K562 (cell line): ENCODE measurements around the gene CAPN2. TPM values are rescaled to one million over a fixed set of nuclear protein-coding genes. Genes with fewer than 3 reads are reported as not detected.

Experiments used
- EP300 ChIP-seq: IDR thresholded peaks from 2 replicates; pipeline ENCODE4 v1.6.1; 2012; ENCODE audit warnings: low read length, improper control_type of control experiment
- PHTF2 ChIP-seq: fragments of 250-450 bp; sonication (Bioruptor Pico); IDR thresholded peaks from 2 replicates; pipeline ENCODE4 v1.5.0; 2021; ENCODE audit warnings: mild to moderate bottlenecking
- ZC3H11A ChIP-seq: IDR thresholded peaks from 2 replicates; pipeline ENCODE4 v1.6.1; 2012; ENCODE audit warnings: low read depth, low read length, improper control_type of control experiment
- ZNF507 ChIP-seq: conservative IDR thresholded peaks from 2 replicates; pipeline ENCODE4 v1.6.1; 2017; ENCODE audit warnings: missing genetic modification characterization, missing compliant biosample characterization
- ZNF766 ChIP-seq: fragments of 200-800 bp; sonication (Bioruptor generic); conservative IDR thresholded peaks from 2 replicates; pipeline ENCODE4 v1.6.1; 2016; ENCODE audit warnings: missing genetic modification characterization, missing compliant biosample characterization
- polyA plus RNA-seq, 8 experiments: library from polyadenylated mRNA; depleted of rRNA in 4 of 8; stranded (reverse) in 5 of 8; unstranded in 3 of 8; fragments of >200 nt; fragmentation: Nextera tagmentation in 2 of 8; fragmentation: Illumina TruSeq in 1 of 8; extraction: Ambion mirVana in 2 of 8; extraction: Trizol in 1 of 8; gene quantifications; 2 replicates each; pipeline versions ENCODE4 v1.2.1 to v1.2.3, GENCODE V29; 2011 to 2014; ENCODE audit warnings: inconsistent platforms in 1 of 8, missing spikeins in 1 of 8
- total RNA-seq, 7 experiments: library from RNA; depleted of rRNA in 6 of 7; stranded (reverse); fragments of >200 nt in 6 of 7; fragmentation: Illumina TruSeq in 2 of 7; extraction: Trizol in 2 of 7; gene quantifications; 2 replicates each; pipeline versions ENCODE4 v1.2.1 to v1.2.3, GENCODE V29; 2011 to 2021; ENCODE audit warnings: low replicate concordance in 1 of 7
- TF ChIP-seq, protein P1 (sequence below), 2 experiments: IDR thresholded peaks in 1 of 2; conservative IDR thresholded peaks in 1 of 2; 2 replicates each; pipeline ENCODE4 v1.6.1; 2016; ENCODE audit warnings: low read depth in 2 of 2, mild to moderate bottlenecking in 1 of 2, missing compliant biosample characterization in 1 of 2, missing genetic modification characterization in 1 of 2, moderate library complexity in 1 of 2
- TF ChIP-seq, protein P2 (sequence below), 3 experiments: fragments of 200-800 bp in 1 of 3; fragments of 250-450 bp in 1 of 3; fragments of 450-650 bp in 1 of 3; sonication (Bioruptor Pico) in 1 of 3; sonication (Bioruptor generic) in 1 of 3; formaldehyde crosslinking in 1 of 3; IDR thresholded peaks; 2 replicates each; pipeline versions ENCODE4 v1.6.1 to v1.8.0; 2016 to 2022; ENCODE audit warnings: mild to moderate bottlenecking in 2 of 3, missing genetic modification characterization in 2 of 3, missing compliant biosample characterization in 1 of 3, moderate library complexity in 1 of 3
- TF ChIP-seq, protein P3 (sequence below): IDR thresholded peaks from 2 replicates; pipeline ENCODE4 v1.6.1; 2011; ENCODE audit warnings: borderline replicate concordance, low read depth, mild to moderate bottlenecking, moderate library complexity, low read length; ENCODE audit not compliant: insufficient read depth, poor library complexity, severe bottlenecking

Gene CAPN2
- total and polyA plus RNA-seq, 9 of the 15 experiments (the other 6 are each of a cell fraction or from before 2014, with no cell fraction given), result 24.6 to 157 (median 101) TPM

DNA sequence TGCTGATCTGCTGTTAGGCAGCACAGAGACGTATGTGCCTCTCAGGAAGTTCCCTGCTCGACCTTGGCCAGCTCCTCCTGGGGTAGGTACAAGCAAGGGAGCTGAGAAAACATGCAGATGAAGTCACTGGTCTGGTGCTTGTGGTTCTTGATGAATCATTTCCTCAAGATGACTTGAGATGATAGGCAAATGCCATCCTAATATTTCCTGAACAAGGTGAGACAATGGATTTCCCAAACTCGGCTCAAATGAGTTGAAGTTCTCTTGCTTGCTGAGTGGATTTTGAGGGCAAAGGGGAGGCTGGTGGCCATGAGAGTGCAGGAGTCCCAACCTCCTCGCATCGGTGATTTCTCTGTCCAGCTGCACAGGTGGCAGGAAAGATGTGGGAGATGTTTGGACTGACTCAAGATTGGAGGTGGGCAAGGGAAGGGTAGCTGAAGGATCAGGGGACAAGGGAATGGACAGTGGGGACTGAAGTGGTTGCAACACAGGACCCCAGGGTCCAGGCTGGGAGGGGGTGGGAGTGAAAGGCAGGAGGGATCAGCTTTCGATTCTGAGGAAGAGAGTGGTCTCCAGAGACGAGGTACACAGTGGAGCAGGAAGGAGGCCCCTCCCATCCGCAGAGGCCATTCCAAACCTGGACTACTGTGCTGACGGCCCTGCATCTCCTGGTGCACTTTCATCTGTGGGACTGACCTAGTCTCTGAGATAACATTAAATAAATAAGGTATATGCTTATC lies 63.9 kb downstream of the CAPN2 start (continued):
- TF ChIP-seq, protein P1, sequence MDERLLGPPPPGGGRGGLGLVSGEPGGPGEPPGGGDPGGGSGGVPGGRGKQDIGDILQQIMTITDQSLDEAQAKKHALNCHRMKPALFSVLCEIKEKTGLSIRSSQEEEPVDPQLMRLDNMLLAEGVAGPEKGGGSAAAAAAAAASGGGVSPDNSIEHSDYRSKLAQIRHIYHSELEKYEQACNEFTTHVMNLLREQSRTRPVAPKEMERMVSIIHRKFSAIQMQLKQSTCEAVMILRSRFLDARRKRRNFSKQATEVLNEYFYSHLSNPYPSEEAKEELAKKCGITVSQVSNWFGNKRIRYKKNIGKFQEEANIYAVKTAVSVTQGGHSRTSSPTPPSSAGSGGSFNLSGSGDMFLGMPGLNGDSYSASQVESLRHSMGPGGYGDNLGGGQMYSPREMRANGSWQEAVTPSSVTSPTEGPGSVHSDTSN (CRISPR knock-in tag; IDR thresholded peaks at IDR 0.05; ENCODE audit: low read depth), result no peak
- TF ChIP-seq, protein P1 (tag; conservative IDR thresholded peaks at IDR 0.05; ENCODE audit: low read depth), result no peak
- no peak for TF ChIP-seq PHTF2 (CRISPR knock-in tag)
- no peak for TF ChIP-seq ZC3H11A
- peak; percentile 73 for TF ChIP-seq EP300
- 0 out of 2 replicates have a peak, but pooled peaks have one; percentile 11 for TF ChIP-seq ZNF766 (CRISPR knock-in tag)
- TF ChIP-seq, protein P2, sequence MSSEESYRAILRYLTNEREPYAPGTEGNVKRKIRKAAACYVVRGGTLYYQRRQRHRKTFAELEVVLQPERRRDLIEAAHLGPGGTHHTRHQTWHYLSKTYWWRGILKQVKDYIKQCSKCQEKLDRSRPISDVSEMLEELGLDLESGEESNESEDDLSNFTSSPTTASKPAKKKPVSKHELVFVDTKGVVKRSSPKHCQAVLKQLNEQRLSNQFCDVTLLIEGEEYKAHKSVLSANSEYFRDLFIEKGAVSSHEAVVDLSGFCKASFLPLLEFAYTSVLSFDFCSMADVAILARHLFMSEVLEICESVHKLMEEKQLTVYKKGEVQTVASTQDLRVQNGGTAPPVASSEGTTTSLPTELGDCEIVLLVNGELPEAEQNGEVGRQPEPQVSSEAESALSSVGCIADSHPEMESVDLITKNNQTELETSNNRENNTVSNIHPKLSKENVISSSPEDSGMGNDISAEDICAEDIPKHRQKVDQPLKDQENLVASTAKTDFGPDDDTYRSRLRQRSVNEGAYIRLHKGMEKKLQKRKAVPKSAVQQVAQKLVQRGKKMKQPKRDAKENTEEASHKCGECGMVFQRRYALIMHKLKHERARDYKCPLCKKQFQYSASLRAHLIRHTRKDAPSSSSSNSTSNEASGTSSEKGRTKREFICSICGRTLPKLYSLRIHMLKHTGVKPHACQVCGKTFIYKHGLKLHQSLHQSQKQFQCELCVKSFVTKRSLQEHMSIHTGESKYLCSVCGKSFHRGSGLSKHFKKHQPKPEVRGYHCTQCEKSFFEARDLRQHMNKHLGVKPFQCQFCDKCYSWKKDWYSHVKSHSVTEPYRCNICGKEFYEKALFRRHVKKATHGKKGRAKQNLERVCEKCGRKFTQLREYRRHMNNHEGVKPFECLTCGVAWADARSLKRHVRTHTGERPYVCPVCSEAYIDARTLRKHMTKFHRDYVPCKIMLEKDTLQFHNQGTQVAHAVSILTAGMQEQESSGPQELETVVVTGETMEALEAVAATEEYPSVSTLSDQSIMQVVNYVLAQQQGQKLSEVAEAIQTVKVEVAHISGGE (CRISPR knock-in tag; IDR thresholded peaks at IDR 0.05), result no peak; a peak in 1 of 6 replicates
- TF ChIP-seq, protein P3, sequence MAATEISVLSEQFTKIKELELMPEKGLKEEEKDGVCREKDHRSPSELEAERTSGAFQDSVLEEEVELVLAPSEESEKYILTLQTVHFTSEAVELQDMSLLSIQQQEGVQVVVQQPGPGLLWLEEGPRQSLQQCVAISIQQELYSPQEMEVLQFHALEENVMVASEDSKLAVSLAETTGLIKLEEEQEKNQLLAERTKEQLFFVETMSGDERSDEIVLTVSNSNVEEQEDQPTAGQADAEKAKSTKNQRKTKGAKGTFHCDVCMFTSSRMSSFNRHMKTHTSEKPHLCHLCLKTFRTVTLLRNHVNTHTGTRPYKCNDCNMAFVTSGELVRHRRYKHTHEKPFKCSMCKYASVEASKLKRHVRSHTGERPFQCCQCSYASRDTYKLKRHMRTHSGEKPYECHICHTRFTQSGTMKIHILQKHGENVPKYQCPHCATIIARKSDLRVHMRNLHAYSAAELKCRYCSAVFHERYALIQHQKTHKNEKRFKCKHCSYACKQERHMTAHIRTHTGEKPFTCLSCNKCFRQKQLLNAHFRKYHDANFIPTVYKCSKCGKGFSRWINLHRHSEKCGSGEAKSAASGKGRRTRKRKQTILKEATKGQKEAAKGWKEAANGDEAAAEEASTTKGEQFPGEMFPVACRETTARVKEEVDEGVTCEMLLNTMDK, result no peak
- TF ChIP-seq ZNF507 (tag), result no peak
